H1 (cell line): ENCODE measurements around the gene ALS2CL.

Experiments used
- ATF3 ChIP-seq: IDR thresholded peaks from 2 replicates; pipeline ENCODE4 v1.6.1; 2011; ENCODE audit warnings: low read depth, mild to moderate bottlenecking, low read length; ENCODE audit not compliant: insufficient read depth
- CTCF ChIP-seq, 3 experiments: IDR thresholded peaks; 1 replicate in 2 of 3; 2 replicates in 1 of 3; pipeline versions ENCODE4 v1.5.1 to v1.6.1; 2011; ENCODE audit warnings: low read length in 3 of 3, mild to moderate bottlenecking in 3 of 3, inconsistent platforms in 2 of 3, low read depth in 1 of 3, moderate library complexity in 1 of 3; ENCODE audit not compliant: insufficient read depth in 1 of 3; ENCODE audit errors: control extremely low read depth in 1 of 3
- EP300 ChIP-seq, 2 experiments: IDR thresholded peaks; 1 replicate in 1 of 2; 2 replicates in 1 of 2; pipeline ENCODE4 v1.6.1; 2011 to 2012; ENCODE audit warnings: low read depth in 2 of 2, low read length in 2 of 2, mild to moderate bottlenecking in 2 of 2, borderline replicate concordance in 1 of 2, inconsistent platforms in 1 of 2, moderate library complexity in 1 of 2
- MAX ChIP-seq: IDR thresholded peaks from 2 replicates; pipeline ENCODE4 v1.6.1; 2012; ENCODE audit warnings: inconsistent platforms
- POLR2A ChIP-seq, 2 experiments: IDR thresholded peaks; 1 replicate in 1 of 2; 2 replicates in 1 of 2; pipeline ENCODE4 v1.6.1; 2011; ENCODE audit warnings: low read depth in 2 of 2, low read length in 2 of 2, mild to moderate bottlenecking in 2 of 2; ENCODE audit errors: control extremely low read depth in 1 of 2
- RAD21 ChIP-seq, 2 experiments: IDR thresholded peaks in 1 of 2; conservative IDR thresholded peaks in 1 of 2; 2 replicates each; pipeline ENCODE4 v1.6.1; 2011; ENCODE audit warnings: low read depth in 2 of 2, low read length in 2 of 2, improper control_type of control experiment in 1 of 2, inconsistent platforms in 1 of 2, mild to moderate bottlenecking in 1 of 2, moderate library complexity in 1 of 2
- SP4 ChIP-seq: IDR thresholded peaks from 2 replicates; pipeline ENCODE4 v1.6.1; 2012; ENCODE audit warnings: low read length, inconsistent platforms
- TAF1 ChIP-seq: IDR thresholded peaks from 2 replicates; pipeline ENCODE4 v1.6.1; 2011; ENCODE audit warnings: mild to moderate bottlenecking, low read depth, low read length

- TF ChIP-seq MAX (no peak), SP4 (no peak), POLR2A (IDR thresholded peaks at IDR 0.05; ENCODE audit: control extremely low read depth in 1 of 2, low read depth in 2 of 2, low read length in 2 of 2) (no peak), RAD21 (IDR thresholded peaks at IDR 0.05 in 1 of 2, conservative IDR thresholded peaks at IDR 0.05 in 1 of 2; ENCODE audit: low read depth in 2 of 2, low read length in 2 of 2) (no peak), CTCF (IDR thresholded peaks at IDR 0.05; ENCODE audit: control extremely low read depth in 1 of 3, insufficient read depth in 1 of 3, low read depth in 1 of 3, low read length in 3 of 3) (no peak), TAF1 (no peak), ATF3 (no peak), EP300 (IDR thresholded peaks at IDR 0.05; ENCODE audit: borderline replicate concordance in 1 of 2, low read depth in 2 of 2, low read length in 2 of 2) (no peak)
Measured at GRCh38 chr3:46708401-46709156, 15.1 kb upstream of the ALS2CL start.
